ENCODE measurements around the gene EXOSC1.

EXOSC1 gene

GRCh38 chr10:97404044-97404443 is 41.8 kb downstream of the EXOSC1 start:
- Histone ChIP-seq H3K27ac (replicated peaks) (no peak overlapping the region), H3K4me3 (replicated peaks; ENCODE audit: insufficient read depth, low read length) (no peak overlapping the region), H3K27me3 (ENCODE audit: insufficient read depth, poor library complexity, severe bottlenecking) (no peaks in the 10 kb centered on the region)
- TF ChIP-seq REST (IDR thresholded peaks at IDR 0.05; ENCODE audit: insufficient replicate concordance, low read depth) (no peak), GABPA (IDR thresholded peaks at IDR 0.05; ENCODE audit: low read depth) (no peak), POLR2AphosphoS5 (IDR thresholded peaks at IDR 0.05; ENCODE audit: low read depth) (no peak), SPI1 (IDR thresholded peaks at IDR 0.05; ENCODE audit: borderline replicate concordance, low read depth) (no peak), CTCF (IDR thresholded peaks at IDR 0.05; ENCODE audit: insufficient read depth, low read length) (no peak)
- DNase-seq (ENCODE audit: low read depth in 1 of 2, low spot score in 1 of 2), result no peak

GRCh38 chr10:97401455-97401919 is 44.3 kb downstream of the EXOSC1 start:
- Histone ChIP-seq H3K4me3 (replicated peaks; ENCODE audit: insufficient read depth, low read length) (no peak overlapping the region; the same call in 1 of the 2 replicates), H3K27me3 (ENCODE audit: insufficient read depth, poor library complexity, severe bottlenecking) (no peaks in the 10 kb centered on the region), H3K27ac (replicated peaks) (peak overlapping the region; percentile 94)
- DNase-seq (ENCODE audit: low read depth in 1 of 2, low spot score in 1 of 2), result no peak
- TF ChIP-seq POLR2AphosphoS5 (IDR thresholded peaks at IDR 0.05; ENCODE audit: low read depth), result no peak
- no peak for TF ChIP-seq GABPA (IDR thresholded peaks at IDR 0.05; ENCODE audit: low read depth)
- TF ChIP-seq REST (IDR thresholded peaks at IDR 0.05; ENCODE audit: insufficient replicate concordance, low read depth), result no peak
- no peak for TF ChIP-seq SPI1 (IDR thresholded peaks at IDR 0.05; ENCODE audit: borderline replicate concordance, low read depth)
- TF ChIP-seq CTCF (IDR thresholded peaks at IDR 0.05; ENCODE audit: insufficient read depth, low read length), result no peak

GRCh38 chr10:97400665-97401454 is 44.9 kb downstream of the EXOSC1 start, which contains the start of gene RRP12:
Gene RRP12 (minus strand): TSS chr10:97401340. CDS start chr10:97401231, 109 bp downstream.
- TF ChIP-seq POLR2AphosphoS5 (IDR thresholded peaks at IDR 0.05; ENCODE audit: low read depth) (peak; percentile 65), GABPA (IDR thresholded peaks at IDR 0.05; ENCODE audit: low read depth) (peak; percentile 87), SPI1 (IDR thresholded peaks at IDR 0.05; ENCODE audit: borderline replicate concordance, low read depth) (peak; percentile 98), REST (IDR thresholded peaks at IDR 0.05; ENCODE audit: insufficient replicate concordance, low read depth) (no peak), CTCF (IDR thresholded peaks at IDR 0.05; ENCODE audit: insufficient read depth, low read length) (no peak)
- peak within 1 kb of the TSS; percentile 94 for H3K27ac ChIP-seq (replicated peaks)
- DNase-seq (ENCODE audit: low read depth in 1 of 2, low spot score in 1 of 2), result peak; percentile 98 to 99
- no peaks in the 10 kb centered on the region for H3K27me3 ChIP-seq (ENCODE audit: insufficient read depth, poor library complexity, severe bottlenecking)
- H3K4me3 ChIP-seq (replicated peaks; ENCODE audit: insufficient read depth, low read length), result peak within 1 kb of the TSS; percentile 95

Measured in HL-60 (cell line).